Liver (tissue), 9 donors: ENCODE measurements around the gene OLFML1. TPM values are rescaled to one million over a fixed set of nuclear protein-coding genes. Genes with fewer than 3 reads are reported as not detected.

Source experiments
- DNase-seq: peaks from one replicate; pipeline ENCODE4 v3.0.0-alpha.2; 2017; ENCODE audit warnings: low spot score
- H3K27ac ChIP-seq, 2 donors: one replicate each; pipeline ENCODE4 v1.7.0; 2013; ENCODE audit warnings: inconsistent platforms in 2 of 2, low read length in 2 of 2, control low read depth in 1 of 2, low read depth in 1 of 2, mild to moderate bottlenecking in 1 of 2
- H3K27me3 ChIP-seq, 4 donors: one replicate each; pipeline versions ENCODE4 v1.6.1 to v1.7.0; 2013; ENCODE audit warnings: low read length in 3 of 4, inconsistent platforms in 1 of 4, mild to moderate bottlenecking in 1 of 4, moderate library complexity in 1 of 4; ENCODE audit not compliant: control insufficient read depth in 4 of 4, insufficient read depth in 4 of 4
- H3K36me3 ChIP-seq, 4 donors: one replicate each; pipeline versions ENCODE4 v1.6.1 to v1.7.0; 2013; ENCODE audit warnings: low read length in 3 of 4, mild to moderate bottlenecking in 3 of 4, low read depth in 1 of 4, moderate library complexity in 1 of 4; ENCODE audit not compliant: control insufficient read depth in 4 of 4, insufficient read depth in 3 of 4
- H3K4me1 ChIP-seq, 4 donors: one replicate each; pipeline versions ENCODE4 v1.6.1 to v1.7.0; 2013; ENCODE audit warnings: low read length in 3 of 4, mild to moderate bottlenecking in 3 of 4, moderate library complexity in 1 of 4; ENCODE audit not compliant: control insufficient read depth in 4 of 4, insufficient read depth in 4 of 4
- H3K4me3 ChIP-seq, 3 donors: one replicate each; pipeline versions ENCODE4 v1.6.1 to v1.7.0; 2013; ENCODE audit warnings: low read length in 3 of 3, control low read depth in 1 of 3, low read depth in 1 of 3, mild to moderate bottlenecking in 1 of 3
- H3K9ac ChIP-seq, 2 donors: one replicate each; pipeline ENCODE4 v1.7.0; 2013; ENCODE audit warnings: low read length in 2 of 2, mild to moderate bottlenecking in 2 of 2, moderate library complexity in 2 of 2, control low read depth in 1 of 2, low read depth in 1 of 2
- H3K9me3 ChIP-seq, 4 donors: one replicate each; pipeline versions ENCODE4 v1.6.1 to v1.7.0; 2013; ENCODE audit warnings: low read length in 3 of 4; ENCODE audit not compliant: control insufficient read depth in 4 of 4
- EGR1 ChIP-seq, 2 donors: IDR thresholded peaks; 2 replicates each; pipeline ENCODE4 v1.6.1; 2016 to 2018; ENCODE audit warnings: antibody characterized with exemption in 2 of 2, low read depth in 2 of 2
- FOXA1 ChIP-seq: IDR thresholded peaks from 2 replicates; pipeline ENCODE4 v1.6.1; 2016; ENCODE audit warnings: antibody characterized with exemption
- GABPA ChIP-seq, 2 donors: IDR thresholded peaks in 1 of 2; conservative IDR thresholded peaks in 1 of 2; 2 replicates each; pipeline ENCODE4 v1.6.1; 2016; ENCODE audit warnings: antibody characterized with exemption in 2 of 2, mild to moderate bottlenecking in 1 of 2, moderate library complexity in 1 of 2
- HNF4A ChIP-seq, 2 donors: conservative IDR thresholded peaks; 2 replicates each; pipeline ENCODE4 v1.6.1; 2016; ENCODE audit warnings: antibody characterized with exemption in 2 of 2, mild to moderate bottlenecking in 2 of 2
- HNF4G ChIP-seq: IDR thresholded peaks from 2 replicates; pipeline ENCODE4 v1.6.1; 2016; ENCODE audit warnings: antibody characterized with exemption
- JUND ChIP-seq, 2 donors: IDR thresholded peaks; 2 replicates each; pipeline ENCODE4 v1.6.1; 2016; ENCODE audit warnings: antibody characterized with exemption in 2 of 2
- RAD21 ChIP-seq, 2 donors: IDR thresholded peaks; 2 replicates each; pipeline ENCODE4 v1.6.1; 2016; ENCODE audit warnings: antibody characterized with exemption in 2 of 2, mild to moderate bottlenecking in 2 of 2
- RXRA ChIP-seq, 2 donors: IDR thresholded peaks; 2 replicates each; pipeline ENCODE4 v1.6.1; 2017 to 2018; ENCODE audit warnings: antibody characterized with exemption in 2 of 2, mild to moderate bottlenecking in 1 of 2
- SP1 ChIP-seq: IDR thresholded peaks from 2 replicates; pipeline ENCODE4 v1.6.1; 2018; ENCODE audit warnings: antibody characterized with exemption, mild to moderate bottlenecking
- TAF1 ChIP-seq: conservative IDR thresholded peaks from 2 replicates; pipeline ENCODE4 v1.6.1; 2016; ENCODE audit warnings: antibody characterized with exemption, mild to moderate bottlenecking
- YY1 ChIP-seq: IDR thresholded peaks from 2 replicates; pipeline ENCODE4 v1.6.1; 2016; ENCODE audit warnings: antibody characterized with exemption, mild to moderate bottlenecking
- WGBS: extraction: QIAGEN DNeasy Blood & Tissue Kit; methylation state at CpG from one replicate; pipeline ENCODE4 v1.1.7; 2013; 5-methylcytosine and 5-hydroxymethylcytosine counted together
- polyA plus RNA-seq, 2 donors: library from polyadenylated mRNA; stranded (reverse) in 1 of 2; unstranded in 1 of 2; fragments of 200-250 nt in 1 of 2; fragments of >200 nt in 1 of 2; fragmentation: Nextera tagmentation in 1 of 2; extraction: Ambion mirVana in 1 of 2; gene quantifications; one replicate each; pipeline versions ENCODE4 v1.2.1 to v1.2.3, GENCODE V29; 2013 to 2015
- total RNA-seq, 2 donors: library from RNA; depleted of rRNA; stranded (reverse); fragments of >200 nt; gene quantifications; one replicate each; pipeline ENCODE4 v1.2.3, GENCODE V29; 2014
- TF ChIP-seq, protein P1 (sequence below): fragments of 150-350 bp; IDR thresholded peaks from 2 replicates; pipeline ENCODE4 v1.5.1; 2017; ENCODE audit warnings: improper control_type of control experiment, low read depth, low read length; ENCODE audit not compliant: missing input control
- TF ChIP-seq, protein P2 (sequence below): IDR thresholded peaks from 2 replicates; pipeline ENCODE4 v1.6.1; 2016; ENCODE audit warnings: antibody characterized with exemption
- TF ChIP-seq, protein P3 (sequence below): IDR thresholded peaks from 2 replicates; pipeline ENCODE4 v1.6.1; 2016; ENCODE audit warnings: antibody characterized with exemption
- TF ChIP-seq, protein P4 (sequence below): IDR thresholded peaks from 2 replicates; pipeline ENCODE4 v1.6.1; 2016; ENCODE audit warnings: antibody characterized with exemption
- TF ChIP-seq, protein P5 (sequence below): IDR thresholded peaks from 2 replicates; pipeline ENCODE4 v1.6.1; 2016; ENCODE audit warnings: antibody characterized with exemption, mild to moderate bottlenecking
- donor health status: healthy.
- donor health status: healthy.
- donor health status: healthy.
- donor health status: healthy.
- donor health status: healthy.

Gene OLFML1
- total and polyA plus RNA-seq, 4 donors: 2.8 to 4.2 (median 2.9) TPM

DNA sequence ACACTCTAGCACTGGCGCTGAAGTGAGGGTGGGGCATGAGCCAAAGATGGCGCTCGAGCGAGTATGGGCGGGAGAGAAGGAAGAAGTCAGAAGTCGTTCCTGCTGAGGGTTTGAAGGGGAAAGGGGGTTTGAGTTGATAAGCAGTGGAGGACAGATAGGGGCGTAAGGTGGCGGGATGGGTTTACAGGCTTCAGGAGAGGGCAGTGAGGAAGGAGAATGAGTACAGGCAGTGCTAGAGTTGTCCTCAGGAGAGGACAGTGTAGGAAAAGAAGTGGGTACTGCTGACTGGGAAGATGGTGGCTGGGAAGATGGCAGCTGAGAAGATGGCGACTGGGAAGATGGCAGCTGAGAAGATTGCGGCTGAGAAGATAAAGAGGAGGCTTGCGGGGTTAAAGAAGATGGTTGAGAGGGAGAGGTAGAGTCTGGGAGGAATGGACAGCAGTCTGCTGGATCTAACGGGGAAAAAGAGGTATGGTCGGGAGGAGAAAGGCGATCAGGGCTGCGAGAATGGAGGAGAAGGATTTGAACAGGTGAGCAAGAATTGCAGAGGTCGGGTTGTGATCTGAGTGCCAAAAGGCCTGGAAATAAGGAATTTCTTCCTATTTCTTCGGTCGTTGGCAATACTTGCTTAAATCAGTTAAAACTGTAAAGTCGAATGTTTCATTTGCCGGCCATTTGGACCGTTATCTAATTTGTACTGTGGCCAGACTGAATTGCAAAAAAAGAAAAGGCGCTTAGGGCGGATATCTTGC lies 33.7 kb downstream of the OLFML1 start (continued):
- TF ChIP-seq GABPA (IDR thresholded peaks at IDR 0.05 in 1 of 2, conservative IDR thresholded peaks at IDR 0.05 in 1 of 2) (no peak), FOXA1 (no peak)

DNA sequence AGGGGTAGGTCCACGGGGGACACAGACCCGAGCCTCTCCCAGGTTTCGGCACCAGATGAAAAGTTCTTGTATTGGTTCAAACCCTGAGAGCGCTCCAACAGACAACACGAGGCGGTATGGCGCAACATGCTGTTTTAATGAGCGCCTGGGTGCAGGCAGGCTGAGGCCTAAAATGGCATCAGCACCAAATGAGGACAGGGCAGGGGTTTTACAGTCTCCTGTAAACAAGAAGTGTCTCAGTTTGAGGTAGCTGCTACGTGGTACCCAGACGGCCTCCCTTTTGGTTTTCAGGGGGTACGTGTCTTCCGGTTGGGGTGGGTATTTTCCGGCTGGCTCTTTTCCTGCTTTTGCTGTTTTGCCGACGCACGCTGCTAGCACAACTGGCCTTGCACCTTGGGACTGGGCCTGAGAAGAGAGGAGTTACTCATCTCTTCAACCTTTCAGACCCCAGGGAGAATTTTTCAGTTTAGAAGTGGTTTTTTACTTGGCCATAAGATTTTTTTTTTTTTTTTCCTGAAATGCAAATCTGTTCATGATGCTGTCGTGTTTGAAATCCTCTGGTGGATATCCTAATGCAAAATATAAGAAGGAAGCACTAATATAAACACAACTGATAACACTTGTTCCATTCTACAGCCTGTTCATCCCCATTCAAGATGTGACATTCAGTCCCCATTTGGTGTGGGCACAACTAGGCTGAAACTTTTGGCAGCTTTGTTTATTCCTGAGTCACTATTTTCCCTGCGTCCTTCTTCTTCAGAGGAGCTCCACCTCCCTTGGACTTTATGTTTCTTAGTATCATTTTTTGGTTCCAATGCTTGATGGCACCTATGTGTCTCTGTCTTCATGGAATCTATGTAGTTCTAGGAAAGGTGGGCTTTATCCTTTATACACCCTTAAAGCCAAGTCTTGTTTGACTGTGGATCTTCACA lies 35.0 kb downstream of the OLFML1 start:
- no peak overlapping the region for H3K4me3 ChIP-seq
- TF ChIP-seq, protein P1, sequence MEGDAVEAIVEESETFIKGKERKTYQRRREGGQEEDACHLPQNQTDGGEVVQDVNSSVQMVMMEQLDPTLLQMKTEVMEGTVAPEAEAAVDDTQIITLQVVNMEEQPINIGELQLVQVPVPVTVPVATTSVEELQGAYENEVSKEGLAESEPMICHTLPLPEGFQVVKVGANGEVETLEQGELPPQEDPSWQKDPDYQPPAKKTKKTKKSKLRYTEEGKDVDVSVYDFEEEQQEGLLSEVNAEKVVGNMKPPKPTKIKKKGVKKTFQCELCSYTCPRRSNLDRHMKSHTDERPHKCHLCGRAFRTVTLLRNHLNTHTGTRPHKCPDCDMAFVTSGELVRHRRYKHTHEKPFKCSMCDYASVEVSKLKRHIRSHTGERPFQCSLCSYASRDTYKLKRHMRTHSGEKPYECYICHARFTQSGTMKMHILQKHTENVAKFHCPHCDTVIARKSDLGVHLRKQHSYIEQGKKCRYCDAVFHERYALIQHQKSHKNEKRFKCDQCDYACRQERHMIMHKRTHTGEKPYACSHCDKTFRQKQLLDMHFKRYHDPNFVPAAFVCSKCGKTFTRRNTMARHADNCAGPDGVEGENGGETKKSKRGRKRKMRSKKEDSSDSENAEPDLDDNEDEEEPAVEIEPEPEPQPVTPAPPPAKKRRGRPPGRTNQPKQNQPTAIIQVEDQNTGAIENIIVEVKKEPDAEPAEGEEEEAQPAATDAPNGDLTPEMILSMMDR: no peak
- TF ChIP-seq FOXA1 (no peak), RXRA (IDR thresholded peaks at IDR 0.05) (no peak), RAD21 (IDR thresholded peaks at IDR 0.05) (no peak), GABPA (IDR thresholded peaks at IDR 0.05 in 1 of 2, conservative IDR thresholded peaks at IDR 0.05 in 1 of 2) (no peak), HNF4A (conservative IDR thresholded peaks at IDR 0.05) (no peak), JUND (IDR thresholded peaks at IDR 0.05) (no peak), TAF1 (no peak), EGR1 (IDR thresholded peaks at IDR 0.05; ENCODE audit: low read depth in 2 of 2) (no peak), SP1 (no peak), YY1 (no peak), HNF4G (no peak)
- TF ChIP-seq, protein P2, sequence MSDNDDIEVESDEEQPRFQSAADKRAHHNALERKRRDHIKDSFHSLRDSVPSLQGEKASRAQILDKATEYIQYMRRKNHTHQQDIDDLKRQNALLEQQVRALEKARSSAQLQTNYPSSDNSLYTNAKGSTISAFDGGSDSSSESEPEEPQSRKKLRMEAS: no peak
- TF ChIP-seq, protein P3, sequence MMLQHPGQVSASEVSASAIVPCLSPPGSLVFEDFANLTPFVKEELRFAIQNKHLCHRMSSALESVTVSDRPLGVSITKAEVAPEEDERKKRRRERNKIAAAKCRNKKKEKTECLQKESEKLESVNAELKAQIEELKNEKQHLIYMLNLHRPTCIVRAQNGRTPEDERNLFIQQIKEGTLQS: no peak
- TF ChIP-seq, protein P4, sequence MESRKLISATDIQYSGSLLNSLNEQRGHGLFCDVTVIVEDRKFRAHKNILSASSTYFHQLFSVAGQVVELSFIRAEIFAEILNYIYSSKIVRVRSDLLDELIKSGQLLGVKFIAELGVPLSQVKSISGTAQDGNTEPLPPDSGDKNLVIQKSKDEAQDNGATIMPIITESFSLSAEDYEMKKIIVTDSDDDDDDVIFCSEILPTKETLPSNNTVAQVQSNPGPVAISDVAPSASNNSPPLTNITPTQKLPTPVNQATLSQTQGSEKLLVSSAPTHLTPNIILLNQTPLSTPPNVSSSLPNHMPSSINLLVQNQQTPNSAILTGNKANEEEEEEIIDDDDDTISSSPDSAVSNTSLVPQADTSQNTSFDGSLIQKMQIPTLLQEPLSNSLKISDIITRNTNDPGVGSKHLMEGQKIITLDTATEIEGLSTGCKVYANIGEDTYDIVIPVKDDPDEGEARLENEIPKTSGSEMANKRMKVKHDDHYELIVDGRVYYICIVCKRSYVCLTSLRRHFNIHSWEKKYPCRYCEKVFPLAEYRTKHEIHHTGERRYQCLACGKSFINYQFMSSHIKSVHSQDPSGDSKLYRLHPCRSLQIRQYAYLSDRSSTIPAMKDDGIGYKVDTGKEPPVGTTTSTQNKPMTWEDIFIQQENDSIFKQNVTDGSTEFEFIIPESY: no peak
- TF ChIP-seq, protein P5, sequence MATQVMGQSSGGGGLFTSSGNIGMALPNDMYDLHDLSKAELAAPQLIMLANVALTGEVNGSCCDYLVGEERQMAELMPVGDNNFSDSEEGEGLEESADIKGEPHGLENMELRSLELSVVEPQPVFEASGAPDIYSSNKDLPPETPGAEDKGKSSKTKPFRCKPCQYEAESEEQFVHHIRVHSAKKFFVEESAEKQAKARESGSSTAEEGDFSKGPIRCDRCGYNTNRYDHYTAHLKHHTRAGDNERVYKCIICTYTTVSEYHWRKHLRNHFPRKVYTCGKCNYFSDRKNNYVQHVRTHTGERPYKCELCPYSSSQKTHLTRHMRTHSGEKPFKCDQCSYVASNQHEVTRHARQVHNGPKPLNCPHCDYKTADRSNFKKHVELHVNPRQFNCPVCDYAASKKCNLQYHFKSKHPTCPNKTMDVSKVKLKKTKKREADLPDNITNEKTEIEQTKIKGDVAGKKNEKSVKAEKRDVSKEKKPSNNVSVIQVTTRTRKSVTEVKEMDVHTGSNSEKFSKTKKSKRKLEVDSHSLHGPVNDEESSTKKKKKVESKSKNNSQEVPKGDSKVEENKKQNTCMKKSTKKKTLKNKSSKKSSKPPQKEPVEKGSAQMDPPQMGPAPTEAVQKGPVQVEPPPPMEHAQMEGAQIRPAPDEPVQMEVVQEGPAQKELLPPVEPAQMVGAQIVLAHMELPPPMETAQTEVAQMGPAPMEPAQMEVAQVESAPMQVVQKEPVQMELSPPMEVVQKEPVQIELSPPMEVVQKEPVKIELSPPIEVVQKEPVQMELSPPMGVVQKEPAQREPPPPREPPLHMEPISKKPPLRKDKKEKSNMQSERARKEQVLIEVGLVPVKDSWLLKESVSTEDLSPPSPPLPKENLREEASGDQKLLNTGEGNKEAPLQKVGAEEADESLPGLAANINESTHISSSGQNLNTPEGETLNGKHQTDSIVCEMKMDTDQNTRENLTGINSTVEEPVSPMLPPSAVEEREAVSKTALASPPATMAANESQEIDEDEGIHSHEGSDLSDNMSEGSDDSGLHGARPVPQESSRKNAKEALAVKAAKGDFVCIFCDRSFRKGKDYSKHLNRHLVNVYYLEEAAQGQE: no peak
- no peaks in the 10 kb centered on the region for H3K36me3 ChIP-seq
- H3K4me1 ChIP-seq: peaks cover 19 to 45% (median 29%) of the 10 kb centered on the region in 4 donors
- H3K9ac ChIP-seq: no peak overlapping the region
- no peak for DNase-seq
- no peaks in the 10 kb centered on the region for H3K9me3 ChIP-seq
- peak overlapping the region; percentile 36 to 41 for H3K27ac ChIP-seq
- 81% methylated on average over 18 of the region's 18 CpGs for WGBS
- no peaks in the 10 kb centered on the region for H3K27me3 ChIP-seq
